8988T (cell line): ENCODE measurements around the gene YES1.
"Not testable (repeated sequence)": the region's sequence is repeated elsewhere in the genome, so short reads cannot be mapped to it uniquely, and the experiment has no call there.

Experiments used
- DNase-seq: peaks from one replicate; pipeline ENCODE4 v3.0.0; 2011

Gene YES1

GRCh38 chr18:820591-821165 is 8.6 kb upstream of the YES1 start:
- DNase-seq: no peak

DNA sequence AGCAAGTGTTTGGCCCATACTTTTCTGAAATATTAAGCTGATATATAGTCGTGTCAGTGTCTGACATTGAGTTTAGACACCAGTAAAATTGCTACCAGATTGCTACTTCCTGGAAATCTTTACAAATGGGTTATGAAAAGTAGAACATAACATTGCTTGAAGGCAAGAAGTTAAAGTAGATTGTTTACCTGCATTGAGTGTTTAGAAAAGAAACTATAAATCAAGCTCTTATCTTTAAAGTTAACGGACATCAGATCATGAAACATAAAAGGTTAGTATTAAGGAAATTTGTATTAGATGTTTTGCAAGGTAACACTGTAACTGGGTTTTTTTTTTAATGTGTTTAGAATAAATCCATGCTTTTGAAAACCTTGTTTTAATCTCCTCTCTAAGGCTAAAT is 4.8 kb upstream of the YES1 start:
- no peak for DNase-seq

DNA sequence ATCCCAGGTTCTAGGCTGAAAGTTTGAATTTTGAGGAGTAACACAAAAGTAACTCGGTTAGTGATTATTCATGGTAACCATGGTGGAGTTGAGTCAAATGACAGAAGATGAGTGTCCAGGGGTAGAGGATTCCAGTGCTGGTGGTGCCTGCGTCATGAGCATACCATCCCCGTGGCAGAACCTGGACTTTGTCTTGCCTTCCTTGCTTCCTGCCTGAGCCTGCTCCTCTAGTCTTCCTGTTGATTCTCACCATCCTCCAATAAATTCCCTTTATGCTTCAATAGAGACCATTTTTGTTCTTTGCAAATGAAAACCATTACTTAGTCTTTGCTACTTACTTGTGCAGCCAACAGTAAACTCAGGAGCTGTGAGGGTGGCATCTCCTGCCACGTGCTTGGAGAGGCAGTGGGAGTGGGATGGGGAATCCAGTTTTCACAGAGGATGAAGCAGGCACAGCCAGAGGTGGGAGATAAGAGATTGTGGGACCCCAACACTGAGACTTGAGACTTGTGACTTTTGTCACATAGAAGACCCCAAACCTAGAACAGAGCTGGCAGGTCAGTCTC is 4.1 kb upstream of the YES1 start:
- no peak for DNase-seq

- DNase-seq: no peak
These were observed 3.3 kb upstream of the YES1 start for GRCh38 chr18:815353-815752.

- no peak for DNase-seq
These were observed 2.5 kb upstream of the YES1 start for GRCh38 chr18:814300-815084.

- no peak for DNase-seq
These were observed 1.4 kb upstream of the YES1 start for GRCh38 chr18:813172-814071.

DNA sequence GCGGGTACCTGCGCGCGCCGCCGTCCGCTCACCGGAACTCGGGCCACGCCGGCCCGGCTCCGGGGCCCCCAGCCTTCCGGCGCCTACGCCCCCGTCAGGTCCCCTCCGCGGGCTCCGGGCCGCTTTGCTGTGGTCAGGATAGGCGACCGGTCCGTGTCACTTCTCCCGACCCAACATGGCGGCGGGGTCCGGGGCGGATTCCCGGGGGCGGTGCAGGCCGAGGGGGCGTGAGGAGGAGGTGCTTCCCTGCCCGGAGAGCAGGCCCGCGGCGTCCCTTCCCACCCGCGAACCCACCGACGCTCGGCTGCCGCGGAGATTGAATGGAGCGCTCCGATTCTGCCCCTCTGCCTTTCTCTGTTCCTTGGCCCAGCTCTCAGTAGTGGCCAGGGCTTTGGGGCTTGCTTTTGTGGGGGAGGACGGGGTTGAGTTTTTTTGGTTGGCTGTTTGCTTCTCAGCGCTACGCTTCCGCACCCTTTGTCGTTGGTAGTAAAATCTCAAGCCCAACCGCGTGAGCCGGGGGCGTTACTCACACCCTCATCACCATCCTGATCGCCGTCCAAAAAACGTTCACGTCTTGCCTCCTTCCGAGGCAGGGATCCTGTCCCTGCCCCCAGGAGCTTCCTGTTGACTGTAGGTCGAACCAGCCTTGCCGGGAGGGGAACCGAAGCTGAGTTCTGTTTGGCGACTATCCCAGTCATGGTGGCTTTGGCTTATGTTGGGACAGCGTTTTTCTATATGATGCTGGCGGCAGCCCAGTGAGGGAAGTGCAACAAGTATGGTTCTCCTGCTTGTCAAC is 532 bp upstream of the YES1 start:
- peak; percentile 81 for DNase-seq

DNA sequence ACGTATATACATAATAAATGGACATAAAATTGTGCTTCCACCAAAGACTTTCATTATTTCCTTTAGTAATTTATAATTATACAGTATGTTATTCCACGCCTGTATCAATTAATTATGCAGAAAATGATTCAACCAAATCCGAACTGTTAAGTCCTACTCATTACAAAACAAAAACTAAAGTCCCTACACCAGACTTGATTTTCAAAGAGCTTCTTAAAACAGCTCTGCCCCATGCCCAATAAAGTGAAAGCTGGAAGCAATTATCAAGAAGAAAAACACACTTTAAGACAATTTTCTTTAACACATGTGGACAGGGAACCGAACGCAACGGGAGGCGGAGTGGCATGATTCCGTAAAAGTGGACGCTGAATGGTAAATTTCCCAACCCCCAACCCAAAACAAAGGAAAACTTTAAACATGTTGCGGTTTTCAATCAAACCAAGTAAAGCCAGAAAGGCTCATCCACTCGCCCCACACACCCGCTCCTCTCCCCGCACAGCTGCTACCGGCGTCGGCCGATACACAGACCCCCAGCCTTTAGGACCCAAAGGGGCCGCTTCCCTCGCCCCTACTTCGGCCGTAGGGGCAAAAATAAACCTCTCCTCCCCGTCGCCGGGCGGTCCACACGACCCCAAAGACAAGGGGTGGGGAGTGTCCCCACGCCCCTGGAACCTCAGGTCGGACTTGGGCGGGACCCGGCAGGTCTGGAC is 705 bp downstream of the YES1 start:
- DNase-seq: no peak

DNA sequence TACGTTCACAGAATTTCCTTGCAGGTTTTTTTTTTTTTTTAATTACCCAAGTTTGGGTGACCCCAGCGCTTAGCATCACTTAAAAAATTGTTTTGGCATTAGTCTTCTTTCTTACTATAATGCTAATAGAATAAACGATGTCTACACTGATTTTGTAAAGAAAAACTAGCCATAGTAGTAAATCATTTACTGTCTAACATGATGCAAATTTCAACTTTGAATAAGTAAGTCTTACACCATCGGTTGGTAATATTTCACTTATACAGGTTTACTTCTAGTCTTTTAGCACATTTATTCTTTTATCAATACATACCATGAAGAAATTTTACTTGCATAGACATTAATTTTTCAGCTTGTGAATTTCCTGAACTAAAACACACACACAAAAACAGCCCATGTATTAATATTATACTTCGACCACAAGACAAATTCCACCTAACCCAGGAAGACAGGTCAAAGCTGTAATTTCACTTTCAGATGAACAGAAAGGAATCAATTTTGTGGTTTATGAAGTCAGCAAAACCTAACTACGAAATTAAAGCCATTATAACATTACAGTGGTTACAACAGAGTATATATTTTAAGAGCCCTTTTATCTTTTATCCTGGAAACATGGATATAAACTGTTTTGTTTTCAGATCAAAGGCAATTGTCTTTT is 1.9 kb downstream of the YES1 start:
- DNase-seq: no peak

DNA sequence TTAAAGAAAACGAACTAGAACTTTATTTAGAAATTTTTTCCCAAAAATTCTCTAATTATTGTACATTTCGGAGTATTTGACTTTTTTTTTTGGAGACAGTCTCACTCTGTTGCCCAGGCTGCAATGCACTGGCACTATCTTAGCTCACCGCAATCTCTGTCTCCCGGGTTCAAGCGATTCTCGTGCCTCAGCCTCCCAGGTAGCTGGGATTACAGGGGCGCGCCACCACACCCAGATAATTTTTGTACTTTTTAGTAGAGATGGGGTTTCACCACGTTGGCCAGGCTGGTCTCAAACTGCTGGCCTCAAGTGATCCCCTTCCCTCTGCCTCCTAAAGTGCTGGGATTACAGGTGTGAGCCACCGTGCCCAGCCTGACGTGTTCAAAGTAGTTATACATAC is 2.8 kb downstream of the YES1 start:
- not testable (repeated sequence) for DNase-seq

DNA sequence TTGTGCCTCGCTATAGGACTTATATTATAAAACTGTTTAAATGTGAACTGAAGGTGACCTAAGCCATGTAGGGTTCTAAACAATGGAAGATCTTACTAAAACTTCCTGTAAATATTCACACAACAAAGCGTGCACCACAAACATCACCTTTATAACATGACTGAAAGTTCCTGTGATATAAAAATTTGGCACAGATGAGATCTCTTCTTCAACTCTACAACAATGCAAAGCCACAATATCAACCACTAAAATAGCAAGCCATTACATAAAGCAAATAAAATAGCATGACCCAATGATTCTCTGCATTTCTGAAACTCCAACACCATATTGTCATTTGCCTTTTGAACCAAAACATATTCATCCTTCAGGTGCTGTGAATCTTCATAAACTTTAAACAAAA is 3.5 kb downstream of the YES1 start:
- no peak for DNase-seq

DNA sequence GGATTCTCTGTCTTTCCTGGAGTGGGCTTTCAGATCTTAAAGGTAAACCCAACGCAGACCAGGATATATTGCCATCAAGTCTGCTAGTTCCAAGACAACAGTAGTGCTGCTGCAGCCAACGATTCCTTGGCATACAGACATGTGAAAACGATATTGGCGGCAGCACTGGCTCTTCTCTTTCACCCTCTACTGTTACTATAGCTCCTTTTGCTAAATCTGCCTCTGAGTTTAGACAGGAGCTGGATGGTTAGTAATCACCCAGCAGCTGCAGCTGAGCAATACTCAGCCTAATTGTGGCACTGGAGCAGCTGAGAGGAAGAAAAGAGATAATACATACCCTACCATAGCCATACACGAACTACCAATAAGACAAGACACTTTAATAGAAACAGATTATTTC is 4.0 kb downstream of the YES1 start:
- DNase-seq: no peak

- DNase-seq: no peak
These were observed 6.3 kb downstream of the YES1 start for GRCh38 chr18:805755-806110.

- no peak for DNase-seq
These were observed 6.9 kb downstream of the YES1 start for GRCh38 chr18:805008-805754.

- DNase-seq: no peak
These were observed 10.9 kb downstream of the YES1 start for GRCh38 chr18:801137-801536.

- no peak for DNase-seq
These were observed 12.1 kb downstream of the YES1 start for GRCh38 chr18:799943-800342.

GRCh38 chr18:795383-795782 is 16.7 kb downstream of the YES1 start:
- DNase-seq: not testable (repeated sequence)

DNA sequence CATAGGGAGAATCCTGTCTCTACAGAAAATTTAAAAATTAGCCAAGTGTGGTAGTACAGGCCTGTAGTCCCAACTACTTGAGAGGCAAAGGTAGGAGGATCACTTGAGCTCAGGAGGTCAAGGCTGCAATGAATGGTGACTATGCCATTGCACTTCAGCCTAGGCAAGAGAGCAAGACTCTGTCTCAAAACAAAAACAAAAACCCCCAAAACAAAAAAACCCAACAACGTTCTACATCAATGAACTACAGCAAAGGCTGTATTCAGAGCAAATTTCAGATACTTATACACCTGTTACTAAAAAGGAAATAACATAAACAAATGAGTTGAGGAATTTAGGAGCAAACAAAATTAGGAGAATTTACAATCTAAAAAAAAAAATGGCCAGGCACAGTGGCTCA is 22.6 kb downstream of the YES1 start:
- DNase-seq: no peak

GRCh38 chr18:785242-785641 is 26.8 kb downstream of the YES1 start:
- DNase-seq: no peak

- no peak for DNase-seq
These were observed 27.4 kb downstream of the YES1 start for GRCh38 chr18:784470-785172.
